Fibroblast of skin of right quadriceps (primary cell): ENCODE results near the gene DCHS2.

ENCODE experiments used
- DNase-seq: peaks from one replicate; pipeline ENCODE4 v3.0.0-alpha.2; 2013

Gene DCHS2

GRCh38 chr4:154490234-154490582 is 1.4 kb downstream of the DCHS2 start:
- no peak for DNase-seq

GRCh38 chr4:154489558-154490233 is 1.9 kb downstream of the DCHS2 start:
- no peak for DNase-seq

- no peak for DNase-seq
These were observed 4.5 kb downstream of the DCHS2 start for GRCh38 chr4:154487145-154487544.

GRCh38 chr4:154485127-154485773 is 6.3 kb downstream of the DCHS2 start:
- no peak for DNase-seq

GRCh38 chr4:154478547-154478946 is 13.1 kb downstream of the DCHS2 start:
- no peak for DNase-seq

- DNase-seq, result no peak
These were observed 13.5 kb downstream of the DCHS2 start for GRCh38 chr4:154478128-154478527.

- DNase-seq, result no peak
These were observed 15.4 kb downstream of the DCHS2 start for GRCh38 chr4:154476232-154476631.

GRCh38 chr4:154475820-154476219 is 15.8 kb downstream of the DCHS2 start:
- no peak for DNase-seq

GRCh38 chr4:154473497-154473896 is 18.1 kb downstream of the DCHS2 start:
- DNase-seq, result no peak

- DNase-seq, result no peak
These were observed 18.7 kb downstream of the DCHS2 start for GRCh38 chr4:154472858-154473257.

- DNase-seq, result peak; percentile 22
These were observed 19.9 kb downstream of the DCHS2 start for GRCh38 chr4:154471526-154472331.

- no peak for DNase-seq
These were observed 20.6 kb downstream of the DCHS2 start for GRCh38 chr4:154471032-154471431.

GRCh38 chr4:154467886-154468285 is 23.7 kb downstream of the DCHS2 start:
- peak; percentile 60 for DNase-seq

- no peak for DNase-seq
These were observed 25.3 kb downstream of the DCHS2 start for GRCh38 chr4:154466336-154466735.

GRCh38 chr4:154465085-154465484 is 26.5 kb downstream of the DCHS2 start:
- peak; percentile 34 for DNase-seq

- peak; percentile 11 for DNase-seq
These were observed 26.9 kb downstream of the DCHS2 start for GRCh38 chr4:154464654-154465053.

- no peak for DNase-seq
These were observed 29.4 kb downstream of the DCHS2 start for GRCh38 chr4:154462081-154462810.

GRCh38 chr4:154457471-154457870 is 34.1 kb downstream of the DCHS2 start:
- no peak for DNase-seq

GRCh38 chr4:154456889-154457288 is 34.7 kb downstream of the DCHS2 start:
- DNase-seq, result no peak

- DNase-seq, result no peak
These were observed 35.4 kb downstream of the DCHS2 start for GRCh38 chr4:154456240-154456639.

GRCh38 chr4:154455111-154455510 is 36.5 kb downstream of the DCHS2 start:
- DNase-seq, result no peak

- no peak for DNase-seq
These were observed 36.9 kb downstream of the DCHS2 start for GRCh38 chr4:154454710-154455109.

GRCh38 chr4:154452798-154453346 is 38.7 kb downstream of the DCHS2 start:
- DNase-seq, result no peak
